Endothelial cell of umbilical vein (primary cell): ENCODE data around the gene TEAD4. TPM values are rescaled to one million over a fixed set of nuclear protein-coding genes. Genes with fewer than 3 reads are reported as not detected.

ENCODE experiments used
- BruUV-seq: library from RNA; stranded (reverse); fragments of 400-500 nt; replicated peaks from 2 replicates; lab custom pipeline; 2021; lab: Mats Ljungman, UMichigan
- CTCF ChIA-PET: fragments of 300-600, 350-600 bp; sonication (Branson Sonifier 250); formaldehyde crosslinking; loops from one replicate; lab custom pipeline; 2021; ENCODE audit warnings: antibody characterized with exemption, inconsistent platforms; lab: Charles Lee
- POLR2A ChIA-PET: fragments of 300-600, 350-600 bp; sonication (Branson Sonifier 250); formaldehyde crosslinking; loops from one replicate; lab custom pipeline; 2021; ENCODE audit warnings: antibody characterized with exemption, inconsistent platforms; lab: Charles Lee
- DNase-seq: peaks from one replicate; pipeline ENCODE4 v3.0.0-alpha.2; 2011; ENCODE audit warnings: low read depth, low spot score
- FAIRE-seq: peaks from 2 replicates; lab custom pipeline; 2011; peaks lifted over from hg19 to GRCh38; lab: Jason Lieb, UNC
- H2AFZ ChIP-seq: 2 replicates; pipeline ENCODE4 v1.6.0; 2012; ENCODE audit warnings: low read depth, low read length, control low read depth, inconsistent platforms
- H3K27ac ChIP-seq: 2 replicates; pipeline ENCODE4 v1.5.1; 2011; ENCODE audit warnings: low read depth, mild to moderate bottlenecking, control low read depth, low read length, moderate library complexity; ENCODE audit not compliant: insufficient read depth
- H3K27me3 ChIP-seq, 2 experiments: 2 replicates each; pipeline versions ENCODE4 v1.6.0 to v1.6.1; 2011; ENCODE audit warnings: low read length in 2 of 2, mixed read lengths in 1 of 2; ENCODE audit not compliant: control insufficient read depth in 2 of 2, insufficient read depth in 2 of 2
- H3K36me3 ChIP-seq, 2 experiments: 2 replicates in 1 of 2; 3 replicates in 1 of 2; pipeline ENCODE4 v1.5.1; 2011; ENCODE audit warnings: low read length in 2 of 2, mild to moderate bottlenecking in 1 of 2, moderate library complexity in 1 of 2; ENCODE audit not compliant: control insufficient read depth in 2 of 2, insufficient read depth in 2 of 2; ENCODE audit errors: extremely low read depth in 1 of 2
- H3K4me1 ChIP-seq: 3 replicates; pipeline ENCODE4 v1.5.1; 2011; ENCODE audit warnings: mild to moderate bottlenecking, low read length; ENCODE audit not compliant: control insufficient read depth, insufficient read depth; ENCODE audit errors: extremely low read depth
- H3K4me2 ChIP-seq: 2 replicates; pipeline ENCODE4 v1.6.1; 2011; ENCODE audit warnings: low read length, control low read depth, mixed read lengths; ENCODE audit not compliant: insufficient read depth
- H3K4me3 ChIP-seq, 3 experiments: fragments of 200-600 bp in 1 of 3; sonication (generic), shearing (Covaris generic) in 1 of 3; replicated peaks in 1 of 3; 2 replicates each; pipeline ENCODE4 v1.5.1; 2011 to 2016; ENCODE audit warnings: control low read depth in 3 of 3, low read length in 3 of 3, mild to moderate bottlenecking in 2 of 3, inconsistent platforms in 1 of 3, low read depth in 1 of 3, moderate library complexity in 1 of 3; ENCODE audit not compliant: insufficient read depth in 1 of 3
- H3K79me2 ChIP-seq: 2 replicates; pipeline ENCODE4 v1.6.0; 2012; ENCODE audit warnings: low read length, inconsistent platforms; ENCODE audit not compliant: control insufficient read depth, insufficient read depth
- H3K9ac ChIP-seq: replicated peaks from 2 replicates; pipeline ENCODE3; 2011; ENCODE audit warnings: low read length, control low read depth; ENCODE audit not compliant: insufficient read depth; ENCODE audit errors: extremely low read depth
- H3K9me1 ChIP-seq: replicated peaks from 3 replicates; pipeline ENCODE4 v1.6.0; 2011; ENCODE audit warnings: mild to moderate bottlenecking, low read length; ENCODE audit not compliant: control insufficient read depth, insufficient read depth; ENCODE audit errors: extremely low read depth
- H3K9me3 ChIP-seq: replicated peaks from 2 replicates; pipeline ENCODE4 v1.5.1; 2012; ENCODE audit warnings: low read length, inconsistent platforms; ENCODE audit not compliant: control insufficient read depth, insufficient read depth
- H4K20me1 ChIP-seq: replicated peaks from 2 replicates; pipeline ENCODE3; 2011; ENCODE audit warnings: mild to moderate bottlenecking, low read length; ENCODE audit not compliant: control insufficient read depth, insufficient read depth; ENCODE audit errors: extremely low read depth
- CTCF ChIP-seq, 2 donors: IDR thresholded peaks; 1 replicate in 1 of 2; 2 replicates in 1 of 2; pipeline ENCODE4 v1.5.1; 2011; ENCODE audit warnings: low read length in 2 of 2, mild to moderate bottlenecking in 2 of 2, moderate library complexity in 2 of 2, control low read depth in 1 of 2, inconsistent platforms in 1 of 2, low read depth in 1 of 2; ENCODE audit not compliant: insufficient read depth in 1 of 2; ENCODE audit errors: extremely low read depth in 1 of 2
- EZH2 ChIP-seq: IDR thresholded peaks from 2 replicates; pipeline ENCODE4 v1.6.1; 2012; ENCODE audit warnings: borderline replicate concordance, low read depth, mild to moderate bottlenecking, moderate library complexity, low read length, inconsistent platforms; ENCODE audit not compliant: severe bottlenecking
- FOS ChIP-seq: IDR thresholded peaks from 2 replicates; pipeline ENCODE4 v1.6.1; 2011; ENCODE audit warnings: mild to moderate bottlenecking, low read length, moderate library complexity, borderline replicate concordance; ENCODE audit not compliant: insufficient read depth
- GATA2 ChIP-seq: IDR thresholded peaks from 2 replicates; pipeline ENCODE4 v1.7.0; 2011; ENCODE audit warnings: low read depth, mild to moderate bottlenecking, moderate library complexity, mixed read lengths, low read length; ENCODE audit not compliant: insufficient read length, insufficient read depth
- JUN ChIP-seq: IDR thresholded peaks from 2 replicates; pipeline ENCODE4 v1.6.1; 2011; ENCODE audit warnings: borderline replicate concordance, low read depth; ENCODE audit not compliant: insufficient read length, insufficient read depth
- MAX ChIP-seq: IDR thresholded peaks from 2 replicates; pipeline ENCODE4 v1.6.1; 2011; ENCODE audit not compliant: insufficient read depth, insufficient read length
- MYC ChIP-seq: IDR thresholded peaks from one replicate; pipeline ENCODE4 v1.6.1; 2011; ENCODE audit warnings: mild to moderate bottlenecking, low read depth, low read length
- POLR2A ChIP-seq: IDR thresholded peaks from 2 replicates; pipeline ENCODE4 v1.6.1; 2012; ENCODE audit warnings: low read depth, mild to moderate bottlenecking, control low read depth, low read length
- POLR2AphosphoS5 ChIP-seq: IDR thresholded peaks from 2 replicates; pipeline ENCODE4 v1.6.1; 2012; ENCODE audit warnings: low read depth, mild to moderate bottlenecking, control low read depth, low read length, moderate library complexity; ENCODE audit not compliant: insufficient read depth
- dilution Hi-C: fragments of 300-500 bp; cut with MboI; formaldehyde crosslinking; loops from one replicate; pipeline ENCODE4 v1.15.0; 2019; ENCODE audit warnings: low sequenced_read_pairs; ENCODE audit not compliant: extremely low pct_ligation_motif_present
- intact Hi-C: fragments of 100-400 bp; cut with micrococcal nuclease; formaldehyde crosslinking; loops from one replicate; pipeline ENCODE4 v1.10.0; 2022
- polyA plus RNA-seq, 4 experiments: library from polyadenylated mRNA; depleted of rRNA in 3 of 4; stranded (reverse) in 3 of 4; unstranded in 1 of 4; fragments of >200 nt; gene quantifications; 2 replicates each; pipeline versions ENCODE4 v1.2.1 to v1.2.3, GENCODE V29; 2011 to 2012; ENCODE audit warnings: missing spikeins in 1 of 4
- total RNA-seq: library from RNA; stranded (reverse); gene quantifications from 2 replicates; pipeline ENCODE4 v1.2.3, GENCODE V29; 2021

The TEAD4 gene
- total and polyA plus RNA-seq, 2 donors (not counting 3 experiments of a cell fraction or from before 2014, with no cell fraction given): 34.4 to 46.0 TPM

GRCh38 chr12:2986876-2987275 lies 27.7 kb downstream of the TEAD4 start:
- CTCF ChIA-PET: interaction anchor here (0.7 to 1.4 kb wide), 7 partner anchors 9 to 102 kb away, joined by 3 to 6 read pairs (median 3); no protein-coding TSS in a partner anchor
- BruUV-seq: no TSS peak
- Histone ChIP-seq H3K79me2 (peaks cover 23% of the 10 kb centered on the region), H2AFZ (no peak overlapping the region), H3K9me3 (no peaks in the 10 kb centered on the region), H4K20me1 (no peaks in the 10 kb centered on the region), H3K27me3 (no peaks in the 10 kb centered on the region), H3K4me1 (peaks cover 10% of the 10 kb centered on the region), H3K27ac (no peak overlapping the region), H3K9me1 (no peaks in the 10 kb centered on the region), H3K9ac (no peak overlapping the region), H3K4me2 (peak overlapping the region; percentile 5), H3K36me3 (no peaks in the 10 kb centered on the region), H3K4me3 (no peak overlapping the region)
- POLR2A ChIA-PET: no interaction called here
- intact Hi-C loops (loop anchor here (2.0 kb wide), 1 partner anchor 22 kb away; no protein-coding TSS in a partner anchor), dilution Hi-C loops (no loop called here)
- TF ChIP-seq JUN (no peak), EZH2 (no peak), POLR2A (no peak), MYC (no peak), CTCF (IDR thresholded peaks at IDR 0.05; ENCODE audit: extremely low read depth in 1 of 2, insufficient read depth in 1 of 2, low read depth in 1 of 2, low read length in 2 of 2) (no peak), GATA2 (no peak), FOS (no peak), MAX (no peak), POLR2AphosphoS5 (no peak)
- FAIRE-seq (peak; percentile 86), DNase-seq (peak; percentile 25)
